Amniotic stem cell (primary cell): ENCODE measurements around the gene ATR.
"Not testable (repeated sequence)": the region's sequence is repeated elsewhere in the genome, so short reads cannot be mapped to it uniquely, and the experiment has no call there.

Experiments used
- DNase-seq: peaks from one replicate; lab custom pipeline; 2025; lab: John Stamatoyannopoulos, UW

Gene ATR

DNA sequence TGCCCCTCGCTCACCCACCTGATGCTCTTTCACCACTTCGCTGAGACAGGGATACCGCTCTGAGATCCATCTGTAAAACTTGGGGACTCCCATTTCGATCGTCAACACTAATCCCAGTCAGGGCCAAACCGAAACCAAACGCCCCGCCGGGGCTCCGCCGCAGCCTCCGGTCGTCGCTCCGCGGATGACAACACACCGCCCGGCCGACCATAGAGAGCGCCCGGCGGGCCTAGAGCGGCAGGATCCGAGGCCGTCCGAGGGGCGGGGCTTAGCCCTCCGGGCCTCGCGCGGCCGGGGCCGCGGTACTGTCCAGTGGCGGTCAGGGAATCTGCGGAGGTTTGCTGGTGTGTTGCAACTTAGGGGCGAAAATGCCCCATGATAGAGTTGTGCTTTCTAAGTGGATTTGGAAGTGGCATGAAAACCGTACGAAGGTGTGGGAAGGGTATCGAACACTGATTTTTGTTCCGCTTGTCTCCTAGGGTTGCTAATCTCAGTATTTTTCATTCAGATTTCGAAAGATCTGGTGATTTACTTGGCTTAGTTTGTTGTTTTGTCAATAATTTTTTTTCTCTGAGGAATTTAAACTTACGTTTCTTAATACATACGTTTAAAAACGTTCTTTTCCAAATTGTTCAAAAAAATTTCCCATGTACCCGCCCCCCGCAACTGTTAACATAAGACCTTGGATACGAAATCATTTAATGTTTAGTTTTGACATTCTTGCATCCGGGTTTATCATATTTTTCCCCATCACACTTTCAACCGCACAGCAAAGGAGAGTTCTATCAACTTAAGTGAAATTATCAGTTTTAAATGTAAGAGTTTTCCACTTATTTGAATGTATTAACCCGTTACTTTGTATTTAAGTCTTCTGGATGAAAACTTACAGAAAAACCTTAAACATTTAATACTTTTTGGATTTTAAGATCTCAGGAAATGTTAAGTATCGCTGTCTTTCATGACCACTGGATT lies 130.4 kb downstream of the ATR start, which contains the start of gene XRN1:
Gene XRN1 (minus strand): TSS at position 186 of the 972 bp plus-strand sequence. CDS start 93 bp downstream, at position 93.
- peak; percentile 91 for DNase-seq

GRCh38 chr3:142447301-142447851 lies 131.2 kb downstream of the ATR start:
- peak; percentile 4 for DNase-seq

- no peak for DNase-seq
Observed at GRCh38 chr3:142445816-142446254, 132.7 kb downstream of the ATR start.

GRCh38 chr3:142444343-142444742 lies 134.2 kb downstream of the ATR start:
- DNase-seq, result no peak

- DNase-seq, result not testable (repeated sequence)
Observed at GRCh38 chr3:142443060-142443459, 135.5 kb downstream of the ATR start.

- DNase-seq, result not testable (repeated sequence)
Observed at GRCh38 chr3:142439499-142440220, 138.9 kb downstream of the ATR start.

GRCh38 chr3:142438096-142438495 lies 140.4 kb downstream of the ATR start:
- not testable (repeated sequence) for DNase-seq

DNA sequence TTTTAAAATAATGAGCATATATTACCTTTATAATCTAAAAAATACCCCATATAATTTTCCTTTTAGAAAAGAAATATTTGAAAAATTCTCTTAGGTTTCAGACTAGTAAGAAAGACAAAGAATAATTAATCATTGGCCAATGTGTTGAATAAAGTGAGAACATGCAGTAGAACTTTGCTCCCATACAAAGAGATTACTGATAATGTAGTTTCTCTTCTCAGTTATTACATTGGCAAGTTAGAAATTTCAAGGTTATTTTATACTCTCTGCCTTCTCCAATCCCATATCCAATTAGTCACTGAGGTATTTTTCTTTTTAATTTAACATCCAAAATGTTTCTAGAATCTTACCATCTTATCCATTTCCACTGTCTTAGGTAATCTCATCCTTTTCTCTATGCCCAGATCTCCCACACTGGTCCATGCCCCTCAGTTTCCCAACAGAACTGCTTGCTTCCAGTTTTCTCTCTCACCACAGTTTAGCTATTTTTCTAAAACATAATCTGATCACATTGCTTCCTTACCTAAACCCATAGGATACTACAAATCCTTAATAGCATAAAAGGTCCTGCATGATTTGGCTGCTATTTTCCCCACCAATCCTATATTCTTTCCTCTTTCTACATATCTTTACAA lies 141.5 kb downstream of the ATR start:
- DNase-seq, result no peak

GRCh38 chr3:142434503-142434902 lies 144.0 kb downstream of the ATR start:
- DNase-seq, result no peak

GRCh38 chr3:142433110-142433509 lies 145.4 kb downstream of the ATR start:
- DNase-seq, result no peak

DNA sequence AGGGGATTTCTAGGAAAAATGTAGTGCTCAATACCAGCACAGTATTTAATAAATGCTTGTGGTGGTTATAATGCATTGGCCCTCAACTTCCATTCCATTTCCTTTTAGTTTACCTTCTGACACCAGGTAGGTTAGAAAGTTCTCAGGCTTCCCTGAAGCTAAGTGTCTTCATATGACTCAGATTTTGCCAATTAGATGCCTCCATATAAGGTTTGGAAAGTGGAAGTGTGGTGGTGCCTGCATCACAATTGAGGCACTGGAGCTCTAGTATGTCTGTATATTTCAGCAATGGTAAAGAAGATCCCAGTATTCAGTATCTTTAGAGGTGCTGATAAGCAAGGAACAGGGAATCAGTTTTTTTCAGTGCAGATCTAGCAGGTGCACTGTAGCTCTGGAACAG lies 149.0 kb downstream of the ATR start:
- DNase-seq, result no peak

- DNase-seq, result no peak
Observed at GRCh38 chr3:142424754-142425153, 153.8 kb downstream of the ATR start.

GRCh38 chr3:142418926-142419592 lies 159.5 kb downstream of the ATR start:
- no peak for DNase-seq

DNA sequence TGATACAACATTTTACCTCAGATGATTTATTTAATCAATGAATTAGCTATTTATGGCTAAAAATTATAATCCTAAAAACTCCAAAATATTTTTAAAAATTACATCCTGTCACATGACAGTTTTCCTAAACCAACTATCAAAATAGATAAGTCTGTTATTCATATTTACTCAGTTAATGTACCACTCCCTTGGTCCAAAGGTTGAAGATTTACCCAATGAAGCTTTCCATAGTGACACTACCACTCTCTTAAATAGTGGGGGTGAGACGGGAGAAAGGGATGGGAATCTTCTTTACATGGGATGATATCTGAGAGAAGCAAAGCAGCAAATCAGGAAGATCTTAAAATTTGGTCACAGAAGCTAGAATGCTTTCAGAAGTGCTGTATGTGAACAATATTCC lies 161.2 kb downstream of the ATR start:
- no peak for DNase-seq

GRCh38 chr3:142400537-142400936 lies 178.0 kb downstream of the ATR start:
- DNase-seq, result not testable (repeated sequence)
